Endothelial cell of umbilical vein (primary cell): ENCODE measurements around the gene PDCD6IP. TPM values are rescaled to one million over a fixed set of nuclear protein-coding genes. Genes with fewer than 3 reads are reported as not detected.

Experiments
- BruUV-seq: library from RNA; stranded (reverse); fragments of 400-500 nt; replicated peaks from 2 replicates; lab custom pipeline; 2021; lab: Mats Ljungman, UMichigan
- CTCF ChIA-PET: fragments of 300-600, 350-600 bp; sonication (Branson Sonifier 250); formaldehyde crosslinking; loops from one replicate; lab custom pipeline; 2021; ENCODE audit warnings: antibody characterized with exemption, inconsistent platforms; lab: Charles Lee
- POLR2A ChIA-PET: fragments of 300-600, 350-600 bp; sonication (Branson Sonifier 250); formaldehyde crosslinking; loops from one replicate; lab custom pipeline; 2021; ENCODE audit warnings: antibody characterized with exemption, inconsistent platforms; lab: Charles Lee
- DNase-seq: peaks from one replicate; pipeline ENCODE4 v3.0.0-alpha.2; 2011; ENCODE audit warnings: low read depth, low spot score
- FAIRE-seq: peaks from 2 replicates; lab custom pipeline; 2011; peaks lifted over from hg19 to GRCh38; lab: Jason Lieb, UNC
- H2AFZ ChIP-seq: 2 replicates; pipeline ENCODE4 v1.6.0; 2012; ENCODE audit warnings: low read depth, low read length, control low read depth, inconsistent platforms
- H3K27ac ChIP-seq: 2 replicates; pipeline ENCODE4 v1.5.1; 2011; ENCODE audit warnings: low read depth, mild to moderate bottlenecking, control low read depth, low read length, moderate library complexity; ENCODE audit not compliant: insufficient read depth
- H3K27me3 ChIP-seq, 2 experiments: 2 replicates each; pipeline versions ENCODE4 v1.6.0 to v1.6.1; 2011; ENCODE audit warnings: low read length in 2 of 2, mixed read lengths in 1 of 2; ENCODE audit not compliant: control insufficient read depth in 2 of 2, insufficient read depth in 2 of 2
- H3K36me3 ChIP-seq, 2 experiments: 2 replicates in 1 of 2; 3 replicates in 1 of 2; pipeline ENCODE4 v1.5.1; 2011; ENCODE audit warnings: low read length in 2 of 2, mild to moderate bottlenecking in 1 of 2, moderate library complexity in 1 of 2; ENCODE audit not compliant: control insufficient read depth in 2 of 2, insufficient read depth in 2 of 2; ENCODE audit errors: extremely low read depth in 1 of 2
- H3K4me1 ChIP-seq: 3 replicates; pipeline ENCODE4 v1.5.1; 2011; ENCODE audit warnings: mild to moderate bottlenecking, low read length; ENCODE audit not compliant: control insufficient read depth, insufficient read depth; ENCODE audit errors: extremely low read depth
- H3K4me2 ChIP-seq: 2 replicates; pipeline ENCODE4 v1.6.1; 2011; ENCODE audit warnings: low read length, control low read depth, mixed read lengths; ENCODE audit not compliant: insufficient read depth
- H3K4me3 ChIP-seq, 3 experiments: fragments of 200-600 bp in 1 of 3; sonication (generic), shearing (Covaris generic) in 1 of 3; replicated peaks in 1 of 3; 2 replicates each; pipeline ENCODE4 v1.5.1; 2011 to 2016; ENCODE audit warnings: control low read depth in 3 of 3, low read length in 3 of 3, mild to moderate bottlenecking in 2 of 3, inconsistent platforms in 1 of 3, low read depth in 1 of 3, moderate library complexity in 1 of 3; ENCODE audit not compliant: insufficient read depth in 1 of 3
- H3K79me2 ChIP-seq: 2 replicates; pipeline ENCODE4 v1.6.0; 2012; ENCODE audit warnings: low read length, inconsistent platforms; ENCODE audit not compliant: control insufficient read depth, insufficient read depth
- H3K9ac ChIP-seq: replicated peaks from 2 replicates; pipeline ENCODE3; 2011; ENCODE audit warnings: low read length, control low read depth; ENCODE audit not compliant: insufficient read depth; ENCODE audit errors: extremely low read depth
- H3K9me1 ChIP-seq: replicated peaks from 3 replicates; pipeline ENCODE4 v1.6.0; 2011; ENCODE audit warnings: mild to moderate bottlenecking, low read length; ENCODE audit not compliant: control insufficient read depth, insufficient read depth; ENCODE audit errors: extremely low read depth
- H3K9me3 ChIP-seq: replicated peaks from 2 replicates; pipeline ENCODE4 v1.5.1; 2012; ENCODE audit warnings: low read length, inconsistent platforms; ENCODE audit not compliant: control insufficient read depth, insufficient read depth
- H4K20me1 ChIP-seq: replicated peaks from 2 replicates; pipeline ENCODE3; 2011; ENCODE audit warnings: mild to moderate bottlenecking, low read length; ENCODE audit not compliant: control insufficient read depth, insufficient read depth; ENCODE audit errors: extremely low read depth
- CTCF ChIP-seq, 2 donors: IDR thresholded peaks; 1 replicate in 1 of 2; 2 replicates in 1 of 2; pipeline ENCODE4 v1.5.1; 2011; ENCODE audit warnings: low read length in 2 of 2, mild to moderate bottlenecking in 2 of 2, moderate library complexity in 2 of 2, control low read depth in 1 of 2, inconsistent platforms in 1 of 2, low read depth in 1 of 2; ENCODE audit not compliant: insufficient read depth in 1 of 2; ENCODE audit errors: extremely low read depth in 1 of 2
- EZH2 ChIP-seq: IDR thresholded peaks from 2 replicates; pipeline ENCODE4 v1.6.1; 2012; ENCODE audit warnings: borderline replicate concordance, low read depth, mild to moderate bottlenecking, moderate library complexity, low read length, inconsistent platforms; ENCODE audit not compliant: severe bottlenecking
- FOS ChIP-seq: IDR thresholded peaks from 2 replicates; pipeline ENCODE4 v1.6.1; 2011; ENCODE audit warnings: mild to moderate bottlenecking, low read length, moderate library complexity, borderline replicate concordance; ENCODE audit not compliant: insufficient read depth
- GATA2 ChIP-seq: IDR thresholded peaks from 2 replicates; pipeline ENCODE4 v1.7.0; 2011; ENCODE audit warnings: low read depth, mild to moderate bottlenecking, moderate library complexity, mixed read lengths, low read length; ENCODE audit not compliant: insufficient read length, insufficient read depth
- JUN ChIP-seq: IDR thresholded peaks from 2 replicates; pipeline ENCODE4 v1.6.1; 2011; ENCODE audit warnings: borderline replicate concordance, low read depth; ENCODE audit not compliant: insufficient read length, insufficient read depth
- MYC ChIP-seq: IDR thresholded peaks from one replicate; pipeline ENCODE4 v1.6.1; 2011; ENCODE audit warnings: mild to moderate bottlenecking, low read depth, low read length
- POLR2A ChIP-seq: IDR thresholded peaks from 2 replicates; pipeline ENCODE4 v1.6.1; 2012; ENCODE audit warnings: low read depth, mild to moderate bottlenecking, control low read depth, low read length
- POLR2AphosphoS5 ChIP-seq: IDR thresholded peaks from 2 replicates; pipeline ENCODE4 v1.6.1; 2012; ENCODE audit warnings: low read depth, mild to moderate bottlenecking, control low read depth, low read length, moderate library complexity; ENCODE audit not compliant: insufficient read depth
- dilution Hi-C: fragments of 300-500 bp; cut with MboI; formaldehyde crosslinking; loops from one replicate; pipeline ENCODE4 v1.15.0; 2019; ENCODE audit warnings: low sequenced_read_pairs; ENCODE audit not compliant: extremely low pct_ligation_motif_present
- intact Hi-C: fragments of 100-400 bp; cut with micrococcal nuclease; formaldehyde crosslinking; loops from one replicate; pipeline ENCODE4 v1.10.0; 2022
- polyA plus RNA-seq, 4 experiments: library from polyadenylated mRNA; depleted of rRNA in 3 of 4; stranded (reverse) in 3 of 4; unstranded in 1 of 4; fragments of >200 nt; gene quantifications; 2 replicates each; pipeline versions ENCODE4 v1.2.1 to v1.2.3, GENCODE V29; 2011 to 2012; ENCODE audit warnings: missing spikeins in 1 of 4
- total RNA-seq: library from RNA; stranded (reverse); gene quantifications from 2 replicates; pipeline ENCODE4 v1.2.3, GENCODE V29; 2021
- TF ChIP-seq, protein P1 (sequence below): IDR thresholded peaks from 2 replicates; pipeline ENCODE4 v1.6.1; 2011; ENCODE audit not compliant: insufficient read depth, insufficient read length

Gene PDCD6IP
- total and polyA plus RNA-seq, 2 donors (not counting 3 experiments of a cell fraction or from before 2014, with no cell fraction given), result 106 to 265 TPM

DNA sequence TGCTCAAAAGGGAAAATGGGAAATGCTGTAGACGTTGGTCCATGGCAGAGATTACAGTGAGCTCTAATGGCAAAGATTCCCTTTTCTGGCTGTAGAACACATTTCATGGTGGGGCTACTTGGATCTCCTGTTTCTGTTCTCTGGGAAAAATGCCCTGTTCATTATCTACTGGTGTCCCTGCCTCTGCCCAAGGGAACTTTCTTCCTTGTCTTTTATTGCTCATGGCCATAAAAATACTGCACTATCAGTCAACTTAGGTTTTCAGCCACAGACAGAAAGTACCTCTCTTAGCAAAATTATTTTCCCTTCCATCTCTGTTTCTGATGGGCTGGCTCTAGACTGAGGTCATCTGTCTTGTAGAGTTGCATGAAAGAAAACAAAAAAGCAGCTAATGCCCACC is 98.9 kb downstream of the PDCD6IP start:
- intact Hi-C loops (no loop called here), dilution Hi-C loops (no loop called here)
- BruUV-seq, result no TSS peak
- H3K4me3 ChIP-seq, result no peak overlapping the region
- H4K20me1 ChIP-seq, result no peaks in the 10 kb centered on the region
- ChIA-PET POLR2A (no interaction called here), CTCF (interaction anchor here (1.6 kb wide), 1 partner anchor 14 kb away, joined by 12 read pairs; no protein-coding TSS in a partner anchor)
- H3K9me3 ChIP-seq, result no peaks in the 10 kb centered on the region
- H3K27ac ChIP-seq, result no peak overlapping the region
- no peak overlapping the region for H3K9ac ChIP-seq
- H2AFZ ChIP-seq, result no peak overlapping the region
- H3K9me1 ChIP-seq, result no peaks in the 10 kb centered on the region
- DNase-seq (no peak), FAIRE-seq (no peak)
- H3K79me2 ChIP-seq, result no peaks in the 10 kb centered on the region
- H3K36me3 ChIP-seq, result no peaks in the 10 kb centered on the region
- peaks cover 4 to 6% of the 10 kb centered on the region in 2 experiments for H3K27me3 ChIP-seq
- TF ChIP-seq MYC, result no peak
- no peak for TF ChIP-seq GATA2
- no peak for TF ChIP-seq EZH2
- no peaks in the 10 kb centered on the region for H3K4me1 ChIP-seq
- H3K4me2 ChIP-seq, result no peak overlapping the region

GRCh38 chr3:33898901-33899300 is 100.5 kb downstream of the PDCD6IP start:
- H3K4me2 ChIP-seq, result no peak overlapping the region
- no peaks in the 10 kb centered on the region for H3K9me3 ChIP-seq
- no peak overlapping the region for H3K27ac ChIP-seq
- DNase-seq (no peak), FAIRE-seq (no peak)
- dilution Hi-C loops, result no loop called here
- ChIA-PET POLR2A (no interaction called here), CTCF (interaction anchor here (1.6 kb wide), 1 partner anchor 15 kb away, joined by 12 read pairs; no protein-coding TSS in a partner anchor)
- no peaks in the 10 kb centered on the region for H3K36me3 ChIP-seq
- no peaks in the 10 kb centered on the region for H3K4me1 ChIP-seq
- no TSS peak for BruUV-seq
- H3K9me1 ChIP-seq, result no peaks in the 10 kb centered on the region
- intact Hi-C loops, result no loop called here
- TF ChIP-seq, protein P1, sequence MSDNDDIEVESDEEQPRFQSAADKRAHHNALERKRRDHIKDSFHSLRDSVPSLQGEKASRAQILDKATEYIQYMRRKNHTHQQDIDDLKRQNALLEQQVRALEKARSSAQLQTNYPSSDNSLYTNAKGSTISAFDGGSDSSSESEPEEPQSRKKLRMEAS, result no peak
- TF ChIP-seq MYC (no peak), JUN (no peak), EZH2 (no peak), GATA2 (no peak), POLR2A (no peak), CTCF (IDR thresholded peaks at IDR 0.05; ENCODE audit: extremely low read depth in 1 of 2, insufficient read depth in 1 of 2, low read depth in 1 of 2, low read length in 2 of 2) (no peak), POLR2AphosphoS5 (no peak), FOS (no peak)
- H4K20me1 ChIP-seq, result no peaks in the 10 kb centered on the region
- no peak overlapping the region for H3K9ac ChIP-seq
- no peak overlapping the region for H3K4me3 ChIP-seq
- H3K27me3 ChIP-seq, result peaks cover 4 to 6% of the 10 kb centered on the region in 2 experiments
- no peak overlapping the region for H2AFZ ChIP-seq
- no peaks in the 10 kb centered on the region for H3K79me2 ChIP-seq
